Muscle of arm (tissue), 12 donors: ENCODE results near the gene NKPD1. TPM values are rescaled to one million over a fixed set of nuclear protein-coding genes. Genes with fewer than 3 reads are reported as not detected.

Experiments used
- DNase-seq: peaks from one replicate; pipeline ENCODE4 v3.0.0-alpha.2; 2013
- polyA plus RNA-seq, 12 donors: library from polyadenylated mRNA; unstranded; fragments of 120-200 nt; gene quantifications; one replicate each; pipeline ENCODE4 v1.2.1, GENCODE V29; 2013; ENCODE audit not compliant: insufficient read length in 12 of 12

The NKPD1 gene
- polyA plus RNA-seq, 12 donors: 0.07 to 1.1 (median 0.12) TPM; not detected in 3

DNA sequence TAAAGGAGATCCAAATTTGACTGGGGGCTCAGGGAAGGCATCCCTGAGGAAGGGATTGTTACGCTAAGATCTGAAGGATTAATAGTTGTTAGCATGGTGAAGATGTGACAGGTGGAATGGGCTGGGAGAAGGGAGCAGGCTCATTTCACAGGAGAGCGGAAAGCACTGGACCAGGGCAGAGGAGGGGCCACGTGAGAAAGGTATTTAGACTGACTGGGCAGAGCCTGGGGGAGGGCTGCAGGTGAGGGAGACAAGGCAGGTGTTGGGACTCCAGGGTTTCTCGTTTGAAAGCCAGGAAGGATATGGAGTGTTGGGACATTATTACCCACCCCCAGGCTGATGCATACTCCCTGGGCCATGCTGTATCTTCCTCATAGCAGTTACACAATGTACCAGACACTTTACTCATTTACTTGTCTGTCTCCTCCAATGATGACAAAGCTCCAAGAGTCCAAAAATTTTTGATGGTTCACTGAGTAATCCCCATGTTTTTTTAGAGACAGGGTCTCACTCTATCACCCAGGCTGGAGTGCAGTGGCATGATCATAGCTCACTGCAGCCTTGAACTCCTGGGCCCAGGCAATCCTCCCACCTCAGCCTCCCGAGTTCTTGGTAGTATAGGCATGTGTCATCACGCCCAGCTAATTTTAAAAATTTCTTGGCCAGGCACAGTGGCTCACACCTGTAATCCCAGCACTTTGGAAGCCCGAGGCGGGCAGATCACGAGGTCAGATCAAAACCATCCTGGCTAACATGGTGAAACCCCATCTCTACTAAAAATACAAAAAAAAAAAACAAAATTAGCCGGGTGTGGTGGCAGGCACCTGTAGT lies 14.9 kb upstream of the NKPD1 start:
- no peak for DNase-seq

DNA sequence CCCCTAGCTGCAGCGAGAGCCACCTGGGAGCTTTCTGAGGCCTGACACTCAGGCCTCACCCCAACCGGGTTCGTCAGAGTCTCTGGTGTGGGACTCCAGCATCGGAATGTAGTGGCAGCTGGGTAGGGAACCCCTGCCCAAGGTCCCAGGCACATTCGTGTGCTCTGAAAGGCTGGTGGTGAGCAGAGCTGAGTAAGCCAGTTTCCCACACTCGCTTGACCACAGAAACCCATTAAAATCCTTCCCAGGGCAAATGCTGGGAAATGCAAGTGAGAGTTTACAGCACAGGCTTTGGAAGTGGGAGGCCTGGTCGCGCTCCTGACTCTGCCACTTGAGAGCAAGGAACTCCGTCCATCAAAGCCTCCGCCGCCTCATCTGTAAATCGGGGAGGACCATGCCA lies 13.0 kb upstream of the NKPD1 start:
- DNase-seq: no peak

DNA sequence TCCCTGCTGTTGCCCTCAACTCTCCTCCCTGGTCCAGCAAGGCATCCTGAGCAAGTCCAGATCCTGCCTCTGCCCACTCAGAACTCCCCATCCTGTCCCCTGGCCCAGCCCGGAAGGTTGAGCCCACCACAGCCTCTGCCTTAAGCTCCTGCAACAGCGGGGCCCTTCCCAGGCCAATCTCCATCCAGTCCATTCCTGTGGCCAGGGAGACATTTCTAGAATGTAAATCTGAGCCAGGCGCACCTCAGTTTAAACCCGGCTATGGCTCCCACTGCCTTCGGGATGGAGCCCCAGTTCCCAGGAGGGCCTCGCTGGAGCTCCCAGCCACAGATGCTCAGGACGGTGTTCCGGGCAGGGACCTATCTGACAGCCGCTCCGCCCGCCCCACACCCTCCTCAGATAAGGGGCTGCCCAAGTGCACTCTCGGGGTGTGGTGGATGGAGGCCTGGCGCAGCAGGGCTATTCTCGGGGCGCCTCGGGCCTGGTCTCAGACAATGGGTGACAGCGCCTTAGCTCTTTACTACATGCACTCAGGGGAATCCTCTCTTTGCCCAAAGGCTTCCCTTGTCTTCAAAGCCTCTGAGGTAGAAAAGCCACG lies 11.9 kb upstream of the NKPD1 start:
- no peak for DNase-seq

DNA sequence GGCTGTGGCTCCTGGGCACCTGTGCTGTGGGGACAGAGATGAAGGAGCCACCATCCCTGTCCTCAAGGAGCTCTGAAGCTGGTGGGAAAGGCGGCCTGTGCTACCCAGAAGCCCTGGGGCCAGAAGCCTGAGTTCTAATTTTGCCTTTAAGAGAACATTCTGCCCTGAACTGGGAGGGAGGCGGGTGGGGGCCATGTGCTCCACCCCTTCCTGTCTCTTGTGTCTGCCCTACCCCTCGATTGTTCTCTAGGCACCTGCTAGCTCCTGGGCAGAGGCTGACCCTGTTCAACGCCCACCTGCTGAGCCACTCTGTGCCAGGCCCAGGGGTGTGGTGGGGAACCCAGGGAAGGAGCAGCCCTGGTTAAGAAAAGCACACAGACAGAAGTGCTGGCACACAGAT lies 11.4 kb upstream of the NKPD1 start:
- no peak for DNase-seq

DNA sequence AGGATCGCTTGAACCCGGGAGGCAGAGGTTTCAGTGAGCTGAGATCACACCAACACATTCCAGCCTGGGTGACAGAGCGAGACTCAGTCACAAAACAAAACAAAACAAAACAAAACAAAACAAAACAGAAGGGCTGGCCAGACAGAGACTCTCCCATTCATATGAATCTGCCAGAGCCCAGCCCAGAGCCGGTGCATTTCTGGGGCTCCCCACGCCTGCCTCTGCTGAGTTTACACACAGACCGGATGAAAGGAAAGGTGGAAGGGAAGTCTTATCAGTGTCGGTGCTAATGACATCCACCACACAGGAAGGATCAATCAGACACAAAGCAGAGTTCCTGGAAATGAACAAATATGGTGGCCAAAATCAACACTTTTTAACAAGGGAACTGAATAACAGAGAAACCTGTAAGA lies 10.4 kb upstream of the NKPD1 start:
- DNase-seq: no peak

DNA sequence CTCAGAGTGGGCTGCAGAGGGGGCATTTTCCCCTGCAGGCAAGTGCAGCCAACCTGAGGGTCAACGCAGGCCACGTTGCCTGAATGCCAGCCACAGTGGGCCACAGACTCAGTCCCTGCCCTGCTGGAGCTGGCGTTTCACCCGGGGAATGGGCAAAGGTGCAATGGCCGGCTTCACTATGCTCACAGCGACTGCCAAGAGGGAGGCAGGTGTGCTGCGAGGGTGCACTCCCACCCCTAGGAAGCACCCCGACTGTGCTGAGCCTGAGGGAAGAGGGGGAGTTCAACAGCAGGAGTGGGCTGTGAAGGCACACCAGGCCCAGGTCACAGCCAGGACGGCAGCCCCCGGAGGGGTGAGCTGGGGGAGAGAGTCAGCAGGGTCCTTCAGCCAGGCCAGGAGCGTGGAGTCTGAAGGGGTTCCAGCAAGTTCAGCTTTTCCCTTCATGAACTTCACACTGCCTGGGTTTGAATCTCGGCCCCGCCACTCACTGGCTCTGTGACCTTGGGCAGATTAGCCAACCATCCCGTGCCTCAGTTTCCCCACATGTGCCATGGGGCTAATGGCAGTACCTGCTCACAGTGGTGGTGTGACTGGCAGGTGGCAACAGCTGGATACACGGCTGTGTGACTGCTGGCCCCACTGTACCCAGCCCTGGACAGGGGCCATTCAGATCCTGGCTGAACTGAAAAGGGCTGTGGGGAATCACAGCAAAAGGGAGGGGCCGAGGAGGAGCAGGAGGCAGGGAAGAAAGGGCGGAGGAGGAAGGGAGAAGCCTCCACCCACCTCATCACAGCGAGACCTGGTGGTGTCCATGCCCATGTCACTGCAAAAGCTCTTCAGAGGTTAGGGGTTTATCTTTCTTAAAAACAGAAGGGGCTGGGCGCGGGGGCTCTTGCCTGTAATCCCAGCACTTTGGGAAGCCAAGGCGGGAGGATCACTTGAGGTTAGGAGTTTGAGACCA lies 9.6 kb upstream of the NKPD1 start:
- DNase-seq: no peak

DNA sequence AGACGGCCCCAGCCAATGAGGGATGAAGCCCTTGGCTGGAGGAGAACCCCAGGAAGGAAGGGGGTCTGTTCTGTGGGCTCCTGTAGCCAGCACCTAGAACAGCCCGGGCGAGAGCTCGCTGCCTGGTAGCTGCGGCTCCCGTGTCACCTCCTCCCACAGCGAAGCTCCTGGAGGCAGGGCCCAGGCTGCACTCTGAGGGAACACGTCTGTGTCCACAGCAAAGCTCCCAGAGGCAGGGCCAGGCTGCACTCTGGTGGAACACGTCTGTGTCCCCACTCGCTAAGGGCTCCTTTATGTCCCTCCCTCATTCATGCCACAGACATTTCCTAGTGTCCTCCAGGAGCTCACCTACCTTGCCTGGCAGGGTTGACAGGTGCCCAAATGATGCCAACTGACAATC lies 8.8 kb upstream of the NKPD1 start:
- no peak for DNase-seq

DNA sequence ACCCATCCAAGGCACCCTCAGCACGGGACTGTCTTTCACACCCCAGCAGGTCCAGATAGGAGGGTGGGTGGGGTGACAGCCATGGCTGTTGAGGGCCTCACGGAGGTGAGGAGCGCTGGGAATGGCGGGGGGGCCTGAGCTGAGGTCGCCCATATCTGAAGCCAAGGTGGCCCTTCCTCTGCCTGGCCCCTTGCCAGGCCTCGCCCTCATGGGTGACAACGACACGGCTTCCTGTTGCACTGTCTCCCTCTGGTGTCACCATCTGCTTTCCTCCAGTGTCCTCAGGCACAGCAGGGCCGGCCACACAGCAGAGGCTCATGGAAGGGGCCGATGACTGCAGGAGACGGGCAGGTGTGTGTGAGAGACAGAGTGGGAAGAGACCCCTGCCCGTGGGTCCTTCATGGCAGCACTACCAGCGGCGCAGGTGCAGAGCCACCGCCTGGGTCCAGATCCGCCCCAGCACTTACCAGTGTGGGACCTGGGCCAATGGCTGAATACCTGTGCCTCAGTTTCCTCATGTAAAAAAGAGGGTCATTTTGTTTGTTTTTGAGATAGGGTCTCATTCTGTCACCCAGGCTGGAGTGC lies 8.1 kb upstream of the NKPD1 start:
- DNase-seq: no peak

DNA sequence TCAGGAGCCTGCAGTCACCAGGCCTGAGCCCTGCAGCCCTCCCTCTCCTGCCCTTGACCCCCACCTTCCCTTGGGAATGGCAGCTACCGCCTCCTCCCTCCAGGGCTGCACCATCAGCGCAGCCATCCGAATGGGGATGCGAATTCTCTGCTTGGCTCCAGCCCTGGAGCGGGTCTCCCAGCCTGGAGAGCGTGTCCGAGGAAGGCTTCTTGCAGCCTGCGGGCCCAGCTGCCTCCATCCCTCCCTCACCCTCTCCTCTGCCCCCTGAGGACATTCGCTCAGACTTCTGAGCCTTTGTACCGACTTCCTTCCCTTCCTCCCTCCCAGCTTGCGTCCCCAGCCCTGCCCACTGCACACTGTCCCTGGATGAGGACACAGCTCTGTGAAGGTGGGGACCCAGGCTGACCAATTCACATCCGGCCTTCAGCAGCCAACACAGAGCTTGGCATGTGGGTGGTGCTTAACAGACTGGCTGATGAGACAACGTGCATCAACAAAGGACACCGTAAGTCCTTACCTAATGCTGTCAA lies 6.0 kb upstream of the NKPD1 start:
- no peak for DNase-seq

DNA sequence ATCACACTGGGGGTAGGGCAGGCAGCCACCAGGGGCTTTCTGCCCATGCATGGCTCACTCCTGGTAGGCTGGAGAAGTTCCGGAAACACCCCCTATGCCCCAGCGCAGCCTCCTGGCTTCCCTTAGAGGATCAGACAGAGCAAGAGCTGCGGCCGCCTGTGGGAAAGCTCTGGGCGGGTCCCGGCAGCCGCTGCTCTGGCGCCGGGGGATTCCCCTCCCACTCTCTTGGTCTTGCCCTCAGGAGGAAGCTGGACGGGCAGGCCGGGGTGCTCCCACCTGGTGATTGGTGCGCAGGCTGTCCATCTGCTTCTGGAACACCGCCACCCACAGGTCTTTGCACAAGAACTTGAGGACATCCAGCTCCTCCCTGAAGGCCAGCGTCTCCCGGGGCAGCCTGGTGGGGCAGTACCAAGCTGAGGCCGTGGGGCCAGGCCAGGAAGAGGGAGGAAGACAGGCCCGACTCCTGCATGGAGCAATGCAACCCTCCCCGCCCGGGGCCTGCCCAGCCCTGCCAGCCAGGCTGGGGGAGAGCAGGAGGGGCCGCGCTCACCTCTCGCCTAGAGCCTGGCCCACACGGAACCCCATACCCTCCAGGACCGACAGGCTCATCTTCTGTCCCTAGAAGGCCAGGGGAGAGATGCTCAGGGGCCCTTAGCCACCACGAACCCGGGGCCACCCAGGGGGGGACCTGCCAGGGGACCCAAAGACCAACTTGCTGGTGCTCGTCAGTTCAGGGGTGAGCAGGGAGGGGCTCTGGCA lies 4.0 kb upstream of the NKPD1 start:
- no peak for DNase-seq

DNA sequence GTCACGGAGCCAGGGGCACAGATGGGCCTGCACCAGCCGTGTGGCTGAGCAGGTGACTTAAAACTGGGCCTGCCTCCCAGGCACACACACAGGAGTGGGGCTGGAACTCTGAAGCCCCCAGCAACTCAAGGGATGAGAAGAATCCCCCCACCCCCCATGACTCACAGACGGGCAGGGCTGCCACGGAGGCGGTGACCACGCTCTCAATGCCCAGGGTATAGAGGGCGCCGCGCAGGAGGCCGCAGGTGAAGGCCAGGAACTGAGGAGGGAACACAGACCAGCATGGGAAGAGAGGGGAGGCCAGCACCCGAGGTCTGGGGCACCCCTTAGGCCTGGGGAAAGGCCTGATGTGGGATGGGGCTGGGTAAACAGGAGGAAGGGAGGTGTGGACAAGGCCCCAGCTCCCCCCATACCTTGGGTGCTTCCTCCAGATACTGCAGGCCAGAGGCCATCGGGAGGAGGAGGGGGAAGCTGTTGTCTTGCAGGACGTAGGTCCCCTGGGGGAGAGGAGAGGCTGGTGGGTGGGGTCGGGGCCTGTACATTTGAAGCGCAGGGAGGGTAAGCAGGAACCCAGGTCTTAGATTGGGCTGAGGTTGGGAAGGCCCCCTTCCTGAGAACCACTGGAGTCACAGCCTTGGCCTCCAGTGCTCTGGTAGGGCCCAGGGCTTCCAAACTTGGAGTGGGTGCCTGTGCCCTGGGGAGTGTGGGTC lies 3.1 kb upstream of the NKPD1 start:
- DNase-seq: no peak

DNA sequence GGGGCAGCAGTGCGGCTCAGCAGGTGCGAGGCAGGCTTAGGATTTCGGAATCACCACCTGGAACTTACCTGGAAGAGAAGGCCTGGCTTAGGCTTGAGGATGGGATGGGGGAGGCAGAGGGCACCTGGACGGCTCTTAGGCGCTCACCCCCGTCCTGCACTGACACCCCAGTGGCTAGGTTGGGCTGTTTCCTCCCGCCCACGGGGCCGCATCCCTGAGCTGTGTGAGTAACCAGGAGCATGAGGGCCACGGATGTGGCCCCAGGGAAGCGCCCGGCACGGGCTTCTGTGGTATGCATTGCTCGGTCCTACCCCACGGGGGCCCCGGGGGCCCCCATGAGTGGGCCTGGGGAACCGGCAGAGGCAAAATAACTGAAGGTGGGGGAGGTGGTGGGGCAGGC lies 2.4 kb upstream of the NKPD1 start:
- DNase-seq: no peak

DNA sequence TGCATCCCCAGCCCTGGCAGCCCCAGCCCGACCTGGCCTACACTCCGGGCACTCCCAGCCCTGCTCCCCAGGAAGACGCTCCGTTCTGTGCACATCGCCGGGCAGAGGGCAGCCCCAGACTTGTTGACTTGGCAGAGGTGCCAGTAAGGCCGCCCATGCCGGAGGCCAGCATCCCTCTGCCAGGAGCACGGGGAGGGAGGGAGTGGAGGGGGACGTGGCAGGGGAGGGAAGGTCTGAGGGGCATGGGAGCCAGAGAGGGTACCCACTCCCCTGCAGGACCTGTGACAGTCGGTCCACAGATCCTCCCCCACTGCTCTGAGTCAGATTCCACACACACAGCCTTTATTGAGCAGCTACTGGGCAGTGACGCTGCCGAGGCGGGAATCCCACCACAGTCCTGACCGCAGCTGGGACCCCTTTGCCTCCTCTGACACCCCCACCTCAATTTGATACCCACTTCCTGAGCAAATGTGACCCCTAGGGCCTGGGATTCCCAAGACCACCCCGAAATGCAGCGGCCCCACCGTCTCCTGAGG lies 1.9 kb upstream of the NKPD1 start:
- no peak for DNase-seq

DNA sequence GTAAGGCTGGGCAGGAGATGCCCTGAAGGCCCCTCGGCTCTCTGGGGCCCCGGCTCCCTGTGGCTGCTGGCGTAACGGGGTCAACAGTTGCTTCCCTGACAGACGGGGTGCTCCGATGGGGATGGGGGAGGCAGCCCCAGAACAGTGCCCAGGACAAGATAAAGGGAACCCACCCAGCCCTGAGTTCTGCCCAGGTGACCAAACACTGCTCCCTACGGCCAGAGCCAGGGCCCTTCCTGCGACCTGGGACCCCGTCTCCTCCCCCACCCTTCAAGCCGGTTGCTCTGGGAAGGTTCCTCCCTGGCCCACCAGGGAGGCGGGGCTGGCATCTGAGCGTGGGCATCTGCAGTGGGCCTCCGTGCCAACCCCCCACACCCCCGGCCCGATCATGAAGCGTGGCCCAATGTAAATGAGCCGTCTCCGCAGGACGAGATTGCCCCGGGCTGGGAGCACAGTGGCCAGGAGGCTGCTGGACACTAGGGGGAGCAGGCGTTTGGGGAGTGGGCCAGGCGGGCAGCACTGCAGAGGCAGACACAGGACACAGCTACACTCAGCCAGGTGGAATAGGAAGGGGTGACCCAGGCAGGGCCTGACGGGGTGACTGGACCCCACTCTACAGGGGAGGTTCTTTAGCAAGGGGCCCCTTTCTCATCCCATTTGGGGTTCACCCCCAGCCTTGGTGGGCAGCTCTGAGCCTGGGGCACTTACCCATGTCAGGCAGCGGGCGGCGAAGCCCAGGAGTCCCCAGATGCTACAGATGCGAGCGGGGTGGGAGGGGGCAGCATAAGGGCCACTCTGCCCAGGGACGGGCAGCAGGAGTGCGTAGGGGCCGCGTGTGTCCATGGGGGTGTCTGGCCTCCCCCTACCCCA lies 1.2 kb upstream of the NKPD1 start:
- no peak for DNase-seq

DNA sequence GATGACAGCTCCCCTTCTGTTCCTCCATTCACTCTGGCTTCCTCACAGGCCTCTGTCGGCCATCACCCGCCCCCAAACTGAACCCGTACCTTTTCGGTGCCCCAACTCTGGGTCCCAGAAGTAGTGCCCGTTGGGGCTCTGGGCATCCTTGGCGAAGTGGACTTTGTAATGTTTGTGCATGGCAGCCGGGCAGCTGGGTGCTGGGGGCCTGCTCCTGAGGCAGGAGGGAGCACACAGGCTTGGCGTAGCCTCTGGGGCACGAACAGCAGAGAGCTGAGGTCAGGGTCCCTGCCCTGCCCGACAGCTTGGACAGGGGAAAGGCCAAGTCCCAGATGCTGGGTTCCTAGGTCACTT lies 834 bp downstream of the NKPD1 start:
- DNase-seq: no peak

DNA sequence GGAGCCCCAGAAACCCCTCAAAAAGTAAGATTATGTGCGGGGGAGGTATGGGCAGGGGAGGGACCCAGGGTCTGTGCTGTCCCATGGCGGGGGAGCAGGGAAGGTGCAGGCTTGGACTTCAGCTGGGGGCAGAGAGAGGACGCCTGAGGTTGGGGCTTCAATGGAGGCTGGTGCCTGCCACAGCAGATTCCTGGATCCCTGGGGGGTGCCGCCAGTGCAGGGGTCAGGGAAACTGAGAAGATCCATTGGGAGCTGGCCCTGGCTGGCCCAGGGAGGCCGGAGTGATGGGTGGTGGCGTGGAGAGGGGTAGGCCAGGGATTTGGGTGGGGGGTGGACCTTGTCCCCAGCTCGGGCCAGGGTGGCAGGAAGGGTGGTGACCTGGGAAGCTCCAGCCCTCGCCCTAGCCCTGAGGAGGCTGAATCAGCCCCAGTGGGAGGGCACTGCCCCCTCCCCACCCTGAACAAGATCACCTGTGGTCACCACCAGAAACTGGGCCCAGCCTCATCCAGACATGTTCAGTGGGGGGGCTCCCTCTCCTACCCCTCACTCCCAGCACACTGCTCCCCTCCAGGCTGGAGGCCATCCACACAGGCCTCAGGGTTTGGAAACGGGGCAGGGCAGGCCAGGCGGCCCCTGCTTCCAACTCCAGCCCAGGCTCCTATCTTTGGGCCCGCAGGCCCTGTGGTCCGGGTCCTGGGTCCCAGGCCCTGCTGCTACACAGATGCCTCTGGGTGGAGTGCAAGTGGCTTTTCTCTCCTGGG lies 1.4 kb downstream of the NKPD1 start:
- no peak for DNase-seq

DNA sequence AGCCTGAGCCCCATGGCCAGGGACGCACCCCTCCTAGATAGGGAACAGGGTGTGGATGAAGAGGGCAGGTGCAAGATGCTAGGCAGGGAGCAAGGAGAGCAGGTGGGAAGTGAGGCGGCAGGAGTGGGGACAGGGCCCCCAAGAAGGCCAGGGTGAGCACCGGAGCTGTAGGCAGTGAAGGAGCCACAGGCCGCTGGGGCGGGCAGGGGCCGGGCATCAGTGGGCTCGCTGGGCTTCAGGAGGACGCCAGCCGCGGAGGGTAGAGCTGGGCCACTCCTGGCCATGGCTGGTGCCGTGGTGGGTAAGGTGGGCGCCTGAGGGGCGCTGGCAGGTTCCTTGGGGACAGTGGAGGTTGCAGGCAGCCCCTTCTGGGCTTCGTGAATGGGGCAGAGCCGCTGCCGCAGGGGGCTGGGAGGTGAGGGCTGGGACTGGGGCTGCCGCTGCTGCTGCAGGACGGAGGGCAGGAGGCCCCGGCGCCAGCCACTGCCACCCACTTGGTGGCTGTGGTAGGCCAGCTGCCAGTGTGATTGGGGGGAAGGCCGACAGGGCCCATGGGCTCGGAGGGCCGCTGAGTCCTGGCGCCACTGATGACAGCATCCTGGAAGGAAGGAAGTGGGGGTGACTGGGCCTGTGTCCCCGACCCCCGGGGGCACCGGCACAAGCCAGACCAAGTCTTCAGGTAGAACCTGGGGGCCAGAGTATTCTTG lies 2.1 kb downstream of the NKPD1 start:
- no peak for DNase-seq

DNA sequence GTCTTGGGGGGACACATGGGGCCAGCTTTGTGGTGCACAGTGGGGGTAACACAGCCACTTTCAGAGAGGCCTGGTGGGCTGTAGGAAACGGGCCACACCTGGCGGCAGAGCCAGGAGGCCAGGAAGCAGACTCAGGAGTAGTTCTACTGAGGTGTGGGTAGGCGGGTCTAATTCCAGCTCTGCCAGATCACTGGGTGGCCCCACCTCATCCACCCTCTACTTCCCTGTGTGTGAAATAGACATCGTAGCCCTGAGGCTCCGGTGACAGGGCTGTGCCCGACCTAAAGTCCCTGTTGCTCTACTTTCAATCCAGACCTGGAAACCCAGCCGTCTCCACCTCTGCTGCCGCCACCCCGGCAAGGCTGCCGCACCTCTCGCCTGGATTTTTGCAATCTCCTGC lies 4.0 kb downstream of the NKPD1 start:
- no peak for DNase-seq
